BJ (cell line): Measurements from ENCODE around the gene SELPLG. TPM values are rescaled to one million over a fixed set of nuclear protein-coding genes. Genes with fewer than 3 reads are reported as not detected.
"Not testable (repeated sequence)": the region's sequence is repeated elsewhere in the genome, so short reads cannot be mapped to it uniquely, and the experiment has no call there.

Source experiments
- CTCF ChIA-PET: fragments of 350-600 bp; formaldehyde crosslinking; extraction: SDS; loops from one replicate; lab custom pipeline; 2021; ENCODE audit warnings: antibody characterized with exemption, inconsistent platforms; lab: Yijun Ruan, JAX
- POLR2A ChIA-PET: fragments of 300-600 bp; sonication (Branson Sonifier 250); formaldehyde crosslinking; extraction: SDS; loops from one replicate; lab custom pipeline; 2021; ENCODE audit warnings: antibody characterized with exemption; lab: Charles Lee
- DNase-seq: peaks from one replicate; pipeline ENCODE4 v3.0.0-alpha.2; 2011; ENCODE audit warnings: low read depth
- H3K27me3 ChIP-seq: 2 replicates; pipeline ENCODE4 v1.6.0; 2011; ENCODE audit warnings: low read length; ENCODE audit not compliant: control insufficient read depth, insufficient read depth
- H3K36me3 ChIP-seq: 2 replicates; pipeline ENCODE4 v1.5.1; 2011; ENCODE audit warnings: low read length; ENCODE audit not compliant: control insufficient read depth, insufficient read depth
- H3K4me3 ChIP-seq: 2 replicates; pipeline ENCODE4 v1.5.1; 2011; ENCODE audit warnings: low read depth, mild to moderate bottlenecking, control low read depth, low read length
- CTCF ChIP-seq: IDR thresholded peaks from 2 replicates; pipeline ENCODE4 v1.5.1; 2011; ENCODE audit warnings: low read depth, mild to moderate bottlenecking, control low read depth, inconsistent platforms, low read length, moderate library complexity; ENCODE audit not compliant: insufficient read depth
- polyA plus RNA-seq: library from polyadenylated mRNA; depleted of rRNA; stranded (reverse); fragments of >200 nt; gene quantifications from 2 replicates; pipeline ENCODE4 v1.2.3, GENCODE V29; 2011

SELPLG gene
- polyA plus RNA-seq, 1 experiment = 8.1 TPM

- Histone ChIP-seq H3K4me3 (peak overlapping the region; percentile 62), H3K27me3 (no peaks in the 10 kb centered on the region), H3K36me3 (peaks cover 4% of the 10 kb centered on the region; the same call in 1 of the 2 replicates)
- ChIA-PET CTCF (interaction anchor here (1.1 to 3.0 kb wide), 2 partner anchors 23 to 24 kb away, joined by 4 to 16 read pairs; no protein-coding TSS in a partner anchor), POLR2A (interaction anchor here (0.6 to 0.7 kb wide), 2 partner anchors 14 to 27 kb away, joined by 3 read pairs; no protein-coding TSS in a partner anchor)
- no peak for DNase-seq
- no peak for TF ChIP-seq CTCF
These were observed 38.6 kb downstream of the SELPLG start for GRCh38 chr12:108594960-108595710.

GRCh38 chr12:108594323-108594903 lies 39.3 kb downstream of the SELPLG start:
- no peak for TF ChIP-seq CTCF
- ChIA-PET CTCF (interaction anchor here (1.6 to 3.0 kb wide), 2 partner anchors 24 kb away, joined by 7 to 16 read pairs; no protein-coding TSS in a partner anchor), POLR2A (no interaction called here)
- H3K4me3 ChIP-seq = no peak overlapping the region
- H3K36me3 ChIP-seq = peaks cover 4% of the 10 kb centered on the region; the same call in 1 of the 2 replicates
- no peak for DNase-seq
- no peaks in the 10 kb centered on the region for H3K27me3 ChIP-seq

GRCh38 chr12:108592033-108592909 lies 41.4 kb downstream of the SELPLG start:
- no peak for DNase-seq
- ChIA-PET CTCF (interaction anchor here (0.6 to 1.6 kb wide), 2 partner anchors 26 to 763 kb away, joined by 3 to 7 read pairs; no protein-coding TSS in a partner anchor), POLR2A (no interaction called here)
- no peak for TF ChIP-seq CTCF
- H3K4me3 ChIP-seq = no peak overlapping the region
- no peaks in the 10 kb centered on the region; the same call in 1 of the 2 replicates for H3K27me3 ChIP-seq
- peaks cover 4% of the 10 kb centered on the region; the same call in 1 of the 2 replicates for H3K36me3 ChIP-seq

- no peak for TF ChIP-seq CTCF
- Histone ChIP-seq H3K4me3 (no peak overlapping the region), H3K27me3 (no peaks in the 10 kb centered on the region; the same call in 1 of the 2 replicates), H3K36me3 (peaks cover 4% of the 10 kb centered on the region; the same call in 1 of the 2 replicates)
- ChIA-PET POLR2A (no interaction called here), CTCF (interaction anchor here (0.7 kb wide), 1 partner anchor 26 kb away, joined by 3 read pairs; no protein-coding TSS in a partner anchor)
- DNase-seq = no peak
These were observed 42.3 kb downstream of the SELPLG start for GRCh38 chr12:108591267-108591980.

DNA sequence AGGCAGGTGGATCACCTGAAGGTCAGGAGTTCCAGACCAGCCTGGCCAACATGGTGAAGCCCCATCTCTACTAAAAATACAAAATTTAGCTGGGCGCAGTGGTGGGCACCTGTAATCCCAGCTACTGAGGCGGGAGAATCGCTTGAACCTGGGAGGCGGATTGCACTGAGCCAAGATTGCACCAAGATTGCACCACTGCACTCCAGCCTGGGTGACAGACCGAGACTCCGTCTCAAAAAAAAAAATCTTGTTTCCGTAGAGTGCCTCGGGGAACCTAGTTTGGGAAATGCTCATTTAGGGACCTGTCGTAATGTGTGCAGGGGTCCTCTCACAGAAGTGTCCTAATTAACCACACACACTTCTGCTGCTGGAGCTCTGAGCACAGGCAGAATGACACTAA lies 43.2 kb downstream of the SELPLG start:
- CTCF ChIA-PET = interaction anchor here (0.7 to 1.1 kb wide), 2 partner anchors 25 to 26 kb away, joined by 3 to 5 read pairs; no protein-coding TSS in a partner anchor
- POLR2A ChIA-PET, H3K4me3 ChIP-seq, H3K36me3 ChIP-seq, H3K27me3 ChIP-seq, DNase-seq: not testable (repeated sequence)
